ENCODE data around the gene GAS1.

- TF ChIP-seq CTCF (optimal IDR thresholded peaks at IDR 0.05 in 1 of 3, IDR thresholded peaks at IDR 0.05 in 1 of 3, conservative IDR thresholded peaks at IDR 0.05 in 1 of 3; ENCODE audit: extremely low read depth in 1 of 3, insufficient read depth in 2 of 3, low read length in 3 of 3) (no peak), EZH2 (IDR thresholded peaks at IDR 0.05; ENCODE audit: low read length) (no peak)
Measured at GRCh38 chr9:86902176-86902575, 45.1 kb downstream of the GAS1 start.
